K562 (cell line): ENCODE measurements around the gene USB1. TPM values are rescaled to one million over a fixed set of nuclear protein-coding genes. Genes with fewer than 3 reads are reported as not detected.

Experiments used
- CTBP1 ChIP-seq: fragments of 450-650 bp; IDR thresholded peaks from 2 replicates; pipeline ENCODE4 v1.6.1; 2016; ENCODE audit warnings: borderline replicate concordance
- HDGF ChIP-seq: fragments of 450-650 bp; IDR thresholded peaks from 2 replicates; pipeline ENCODE4 v1.6.1; 2016
- HSF4 ChIP-seq: fragments of 250-450 bp; sonication (Bioruptor Pico); IDR thresholded peaks from 2 replicates; pipeline ENCODE4 v2.1.2; 2022; ENCODE audit warnings: mild to moderate bottlenecking, moderate library complexity, borderline replicate concordance
- MBD2 ChIP-seq: sonication (generic); IDR thresholded peaks from 2 replicates; pipeline ENCODE4 v1.6.1; 2016; ENCODE audit warnings: low read depth, borderline replicate concordance
- PHF8 ChIP-seq: fragments of 200-600 bp; sonication (generic); IDR thresholded peaks from 2 replicates; pipeline ENCODE4 v1.6.1; 2012; ENCODE audit warnings: mixed run types, mild to moderate bottlenecking, inconsistent platforms, low read length, moderate library complexity, borderline replicate concordance
- SMAD2 ChIP-seq: fragments of 150-350 bp; IDR thresholded peaks from 2 replicates; pipeline ENCODE4 v1.6.1; 2014; ENCODE audit warnings: low read depth, mild to moderate bottlenecking, low read length
- SRSF3 ChIP-seq: fragments of 200-400 bp; formaldehyde crosslinking; IDR thresholded peaks from 2 replicates; pipeline ENCODE4 v1.6.1; 2016; ENCODE audit warnings: mild to moderate bottlenecking, low read length, moderate library complexity; ENCODE audit not compliant: insufficient read depth
- WHSC1 ChIP-seq: IDR thresholded peaks from one replicate; pipeline ENCODE4 v1.6.1; 2012; ENCODE audit warnings: low read length, control low read depth, inconsistent platforms
- polyA plus RNA-seq, 8 experiments: library from polyadenylated mRNA; depleted of rRNA in 4 of 8; stranded (reverse) in 5 of 8; unstranded in 3 of 8; fragments of >200 nt; fragmentation: Nextera tagmentation in 2 of 8; fragmentation: Illumina TruSeq in 1 of 8; extraction: Ambion mirVana in 2 of 8; extraction: Trizol in 1 of 8; gene quantifications; 2 replicates each; pipeline versions ENCODE4 v1.2.1 to v1.2.3, GENCODE V29; 2011 to 2014; ENCODE audit warnings: inconsistent platforms in 1 of 8, missing spikeins in 1 of 8
- total RNA-seq, 7 experiments: library from RNA; depleted of rRNA in 6 of 7; stranded (reverse); fragments of >200 nt in 6 of 7; fragmentation: Illumina TruSeq in 2 of 7; extraction: Trizol in 2 of 7; gene quantifications; 2 replicates each; pipeline versions ENCODE4 v1.2.1 to v1.2.3, GENCODE V29; 2011 to 2021; ENCODE audit warnings: low replicate concordance in 1 of 7
- TF ChIP-seq, protein P1 (sequence below): fragments of 250-450 bp; sonication (Bioruptor Pico); IDR thresholded peaks from 2 replicates; pipeline ENCODE4 v1.5.1; 2021; ENCODE audit warnings: mild to moderate bottlenecking

The USB1 gene
- total and polyA plus RNA-seq, 9 of the 15 experiments (the other 6 are each of a cell fraction or from before 2014, with no cell fraction given): 11.6 to 73.6 (median 19.4) TPM

DNA sequence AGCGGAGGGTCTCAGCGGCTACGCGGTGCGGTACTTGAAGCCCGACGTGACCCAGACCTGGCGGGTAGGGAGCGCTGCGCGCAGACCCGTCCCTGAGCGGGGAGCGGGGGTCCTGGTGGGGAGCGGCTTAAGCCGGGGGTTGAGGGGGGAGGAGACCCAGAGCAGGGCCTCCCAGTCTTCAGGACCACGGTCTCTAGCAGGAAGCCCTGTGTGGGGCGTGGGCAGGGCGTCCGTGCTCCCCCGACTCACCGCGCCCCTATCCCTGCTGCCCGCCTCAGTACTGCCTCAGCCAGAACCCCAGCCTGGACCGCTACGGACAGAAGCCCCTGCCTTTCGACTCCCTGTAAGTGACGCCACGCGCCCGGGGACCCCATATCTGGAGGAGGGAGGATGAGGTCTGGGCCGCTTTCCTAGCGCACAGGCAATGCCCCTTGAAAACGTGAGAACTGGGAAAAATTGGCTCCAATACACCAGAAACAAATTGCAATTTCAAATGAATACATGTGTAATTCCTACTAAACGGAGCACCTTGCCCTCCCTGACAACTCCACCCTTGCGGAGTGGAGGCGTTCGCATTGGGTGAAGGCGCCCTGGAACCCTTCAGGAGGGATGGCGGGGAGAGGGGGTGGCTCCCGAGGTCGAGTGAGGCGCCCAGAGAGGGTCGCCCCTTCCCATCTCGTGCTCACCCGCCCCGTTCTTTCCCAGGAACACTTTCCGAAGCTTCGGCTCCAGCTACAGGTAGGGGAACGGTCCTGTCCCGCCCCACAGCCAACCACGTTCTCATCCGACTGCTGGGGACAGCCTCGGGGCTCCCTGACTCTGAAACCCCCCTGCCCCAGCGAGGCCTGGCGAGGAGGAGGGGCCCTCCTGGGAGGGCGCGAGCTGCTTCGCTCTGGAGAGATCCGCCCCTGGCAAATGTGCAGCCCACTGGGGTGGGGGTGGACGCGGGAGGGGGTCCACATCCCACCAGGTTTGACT lies 15.7 kb upstream of the USB1 start (continued):
- peak; percentile 31; the same call in 1 of the 2 replicates for TF ChIP-seq PHF8
- TF ChIP-seq WHSC1: no peak
- 0 out of 2 replicates have a peak, but pooled peaks have one; percentile 6 for TF ChIP-seq MBD2
- TF ChIP-seq, protein P1, sequence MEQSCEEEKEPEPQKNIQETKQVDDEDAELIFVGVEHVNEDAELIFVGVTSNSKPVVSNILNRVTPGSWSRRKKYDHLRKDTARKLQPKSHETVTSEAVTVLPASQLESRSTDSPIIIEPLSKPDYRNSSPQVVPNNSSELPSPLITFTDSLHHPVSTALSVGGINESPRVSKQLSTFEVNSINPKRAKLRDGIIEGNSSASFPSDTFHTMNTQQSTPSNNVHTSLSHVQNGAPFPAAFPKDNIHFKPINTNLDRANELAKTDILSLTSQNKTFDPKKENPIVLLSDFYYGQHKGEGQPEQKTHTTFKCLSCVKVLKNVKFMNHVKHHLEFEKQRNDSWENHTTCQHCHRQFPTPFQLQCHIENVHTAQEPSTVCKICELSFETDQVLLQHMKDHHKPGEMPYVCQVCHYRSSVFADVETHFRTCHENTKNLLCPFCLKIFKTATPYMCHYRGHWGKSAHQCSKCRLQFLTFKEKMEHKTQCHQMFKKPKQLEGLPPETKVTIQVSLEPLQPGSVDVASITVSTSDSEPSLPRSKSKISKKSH (CRISPR knock-in tag): no peak
- no peak for TF ChIP-seq HDGF
- TF ChIP-seq CTBP1: 0 out of 2 replicates have a peak, but pooled peaks have one; percentile 9
- TF ChIP-seq SRSF3: no peak
- TF ChIP-seq SMAD2: no peak
- no peak for TF ChIP-seq HSF4 (CRISPR knock-in tag)
